GM12878 (cell line): Measurements from ENCODE around the gene PRKCE. TPM values are rescaled to one million over a fixed set of nuclear protein-coding genes. Genes with fewer than 3 reads are reported as not detected.
A peak's percentile ranks its signal among the peaks of the same experiment; 100 is the strongest.

Source experiments
- ATAC-seq: fragments of 200-7000 bp; cut with Tn5 transposase; 3 replicates; pipeline ENCODE4 v1.9.1; 2020; ENCODE audit warnings: mild to moderate bottlenecking, moderate library complexity
- BruUV-seq: library from RNA; stranded (reverse); fragments of 400-500 nt; replicated peaks from 2 replicates; lab custom pipeline; 2021; lab: Mats Ljungman, UMichigan
- CTCF ChIA-PET: fragments of 300-600 bp; sonication (Branson Sonifier 250); formaldehyde crosslinking; extraction: SDS; loops from one replicate; lab custom pipeline; 2021; ENCODE audit warnings: inconsistent platforms; lab: Yijun Ruan, JAX
- POLR2A ChIA-PET: fragments of 350-600 bp; formaldehyde crosslinking; extraction: SDS; loops from one replicate; lab custom pipeline; 2021; ENCODE audit warnings: inconsistent platforms; lab: Charles Lee
- RAD21 ChIA-PET: fragments of 300-600 bp; sonication (Branson Sonifier 250); formaldehyde crosslinking; loops from one replicate; lab custom pipeline; 2023; ENCODE audit warnings: antibody characterized with exemption; ENCODE audit not compliant: unreplicated experiment; lab: Charles Lee
- SMC1A ChIA-PET: fragments of 300-600 bp; sonication (Branson Sonifier 250); formaldehyde crosslinking; loops from one replicate; lab custom pipeline; 2023; ENCODE audit not compliant: unreplicated experiment, uncharacterized antibody; lab: Charles Lee
- DNase-seq: peaks from one replicate; pipeline ENCODE4 v3.0.0-alpha.2; 2011; ENCODE audit warnings: low read depth, low spot score
- FAIRE-seq: peaks from 3 replicates; lab custom pipeline; 2011; peaks lifted over from hg19 to GRCh38; lab: Jason Lieb, UNC
- H2AFZ ChIP-seq: 2 replicates; pipeline ENCODE4 v1.6.0; 2011; ENCODE audit warnings: low read depth, low read length, control low read depth; ENCODE audit not compliant: control insufficient read depth
- H3K27ac ChIP-seq: 2 replicates; pipeline ENCODE4 v1.5.1; 2011; ENCODE audit warnings: control low read depth; ENCODE audit not compliant: control insufficient read depth, insufficient read depth
- H3K27me3 ChIP-seq, 2 experiments: replicated peaks in 1 of 2; 2 replicates each; pipeline versions ENCODE4 v1.6.0 to v1.6.1; 2011; ENCODE audit warnings: low read length in 1 of 2; ENCODE audit not compliant: control insufficient read depth in 2 of 2, insufficient read depth in 2 of 2
- H3K36me3 ChIP-seq, 2 experiments: 2 replicates each; pipeline ENCODE4 v1.5.1; 2011; ENCODE audit warnings: low read length in 1 of 2; ENCODE audit not compliant: control insufficient read depth in 2 of 2, insufficient read depth in 2 of 2
- H3K4me1 ChIP-seq: 2 replicates; pipeline ENCODE4 v1.6.1; 2011; ENCODE audit warnings: mild to moderate bottlenecking, low read length, moderate library complexity, mixed read lengths; ENCODE audit not compliant: control insufficient read depth, insufficient read depth
- H3K4me2 ChIP-seq: 2 replicates; pipeline ENCODE4 v1.6.0; 2011; ENCODE audit warnings: control low read depth; ENCODE audit not compliant: control insufficient read depth, insufficient read depth
- H3K4me3 ChIP-seq: fragments of 200-600 bp; sonication (generic); 2 replicates; pipeline ENCODE4 v1.5.1; 2016
- H3K79me2 ChIP-seq: 2 replicates; pipeline ENCODE4 v1.6.0; 2011; ENCODE audit warnings: low read length; ENCODE audit not compliant: control insufficient read depth, insufficient read depth
- H3K9ac ChIP-seq: 2 replicates; pipeline ENCODE4 v1.8.0; 2011; ENCODE audit warnings: low read length, control low read depth, mixed read lengths; ENCODE audit not compliant: control insufficient read depth, insufficient read depth
- H3K9me3 ChIP-seq: replicated peaks from 3 replicates; pipeline ENCODE4 v1.5.1; 2011; ENCODE audit warnings: mild to moderate bottlenecking, low read length; ENCODE audit not compliant: control insufficient read depth, insufficient read depth
- H4K20me1 ChIP-seq: 2 replicates; pipeline ENCODE4 v1.6.0; 2011; ENCODE audit not compliant: control insufficient read depth, insufficient read depth
- HDGF ChIP-seq: fragments of 450-650 bp; IDR thresholded peaks from 2 replicates; pipeline ENCODE4 v1.6.1; 2016; ENCODE audit warnings: antibody characterized with exemption
- NFYB ChIP-seq: IDR thresholded peaks from 2 replicates; pipeline ENCODE4 v1.6.1; 2011; ENCODE audit warnings: low read depth, mild to moderate bottlenecking, low read length, improper control_type of control experiment, moderate library complexity; ENCODE audit not compliant: insufficient read depth
- PRDM15 ChIP-seq: fragments of 450-650 bp; formaldehyde crosslinking; IDR thresholded peaks from 2 replicates; pipeline ENCODE4 v1.4.0; 2020; ENCODE audit warnings: mild to moderate bottlenecking, moderate library complexity
- RUNX3 ChIP-seq: IDR thresholded peaks from 2 replicates; pipeline ENCODE4 v1.6.1; 2012; ENCODE audit warnings: low read length, inconsistent platforms
- SREBF1 ChIP-seq: IDR thresholded peaks from 2 replicates; pipeline ENCODE4 v1.6.1; 2012; ENCODE audit warnings: mild to moderate bottlenecking, low read length
- USF1 ChIP-seq: IDR thresholded peaks from 2 replicates; pipeline ENCODE4 v1.6.1; 2011; ENCODE audit warnings: borderline replicate concordance, low read depth, mild to moderate bottlenecking, moderate library complexity, mixed read lengths, low read length; ENCODE audit not compliant: insufficient read depth; ENCODE audit errors: extremely low read length
- ZNF217 ChIP-seq: fragments of 450-650 bp; IDR thresholded peaks from 2 replicates; pipeline ENCODE4 v1.6.1; 2017; ENCODE audit warnings: antibody characterized with exemption, mild to moderate bottlenecking
- WGBS: methylation state at CpG from one replicate; pipeline ENCODE4 v1.1.6; 2016; ENCODE audit warnings: low lambda C conversion rate; ENCODE audit not compliant: insufficient replicate concordance, insufficient coverage; ENCODE audit errors: missing lambda C conversion rate; 5-methylcytosine and 5-hydroxymethylcytosine counted together
- in situ Hi-C: fragments of 300-500 bp; cut with MboI; formaldehyde crosslinking; loops from 9 replicates; pipeline ENCODE4 v1.14.3; 2018; ENCODE audit warnings: mixed read lengths
- intact Hi-C: fragments of 100-400 bp; cut with micrococcal nuclease; formaldehyde crosslinking; loops from one replicate; pipeline ENCODE4 v1.14.2; 2022; ENCODE audit not compliant: unreplicated experiment
- polyA plus RNA-seq, 11 experiments: library from polyadenylated mRNA; depleted of rRNA in 4 of 11; unstranded in 6 of 11; stranded (reverse) in 5 of 11; fragments of >200 nt; fragmentation: Nextera tagmentation in 4 of 11; fragmentation: Illumina TruSeq in 1 of 11; extraction: Ambion mirVana in 4 of 11; extraction: Trizol in 1 of 11; gene quantifications; 1 replicate in 1 of 11; 2 replicates in 10 of 11; pipeline versions ENCODE4 v1.2.1 to v1.2.3, GENCODE V29; 2011 to 2016; ENCODE audit warnings: inconsistent platforms in 2 of 11, missing spikeins in 2 of 11, low read depth in 1 of 11
- total RNA-seq, 4 experiments: library from RNA; depleted of rRNA in 3 of 4; stranded (reverse); fragments of >200 nt in 3 of 4; fragmentation: Illumina TruSeq in 1 of 4; extraction: Trizol in 1 of 4; gene quantifications; 2 replicates each; pipeline versions ENCODE4 v1.2.1 to v1.2.3, GENCODE V29; 2013 to 2021

PRKCE gene
- total and polyA plus RNA-seq, 10 of the 15 experiments (the other 5 are each of a cell fraction or from before 2014, with no cell fraction given), result 2.6 to 28.2 (median 11.3) TPM

GRCh38 chr2:45640576-45640975, 10.9 kb upstream of the PRKCE start:
- no peaks in the 10 kb centered on the region; the same call in 1 of the 2 replicates for H3K4me1 ChIP-seq
- no peak overlapping the region for H3K9ac ChIP-seq
- H3K79me2 ChIP-seq, result no peaks in the 10 kb centered on the region
- no peaks in the 10 kb centered on the region; a peak in 1 of 4 replicates for H3K27me3 ChIP-seq
- ChIA-PET POLR2A (no interaction called here), SMC1A (interaction anchor here (0.7 to 4.0 kb wide), 2 partner anchors 9 to 296 kb away, joined by 4 to 16 read pairs; no protein-coding TSS in a partner anchor), RAD21 (no interaction called here), CTCF (interaction anchor here (1.5 kb wide), 1 partner anchor 138 kb away, joined by 4 read pairs; no protein-coding TSS in a partner anchor)
- no TSS peak for BruUV-seq
- intact Hi-C loops (loop anchor here (5.0 kb wide), 1 partner anchor 352 kb away; no protein-coding TSS in a partner anchor), in situ Hi-C loops (loop anchor here (25.0 kb wide), 1 partner anchor 722 kb away; no protein-coding TSS in a partner anchor)
- no peaks in the 10 kb centered on the region for H4K20me1 ChIP-seq
- H3K36me3 ChIP-seq, result no peaks in the 10 kb centered on the region
- ATAC-seq (no peak), DNase-seq (no peak), FAIRE-seq (no peak)
- H3K4me2 ChIP-seq, result no peak overlapping the region
- 11% methylated on average over 2 of the region's 2 CpGs for WGBS
- no peaks in the 10 kb centered on the region for H3K9me3 ChIP-seq
- H2AFZ ChIP-seq, result no peak overlapping the region
- H3K4me3 ChIP-seq, result no peak overlapping the region
- TF ChIP-seq USF1, result peak; percentile 21
- TF ChIP-seq NFYB, result peak; percentile 85
- no peak for TF ChIP-seq SREBF1
- no peak overlapping the region for H3K27ac ChIP-seq

GRCh38 chr2:45643095-45643494, 8.4 kb upstream of the PRKCE start:
- intact Hi-C loops, result loop anchor here (2.0 to 5.0 kb wide), 2 partner anchors 194 to 349 kb away; no protein-coding TSS in a partner anchor
- DNase-seq (no peak), ATAC-seq (peak; percentile 23), FAIRE-seq (no peak)
- Histone ChIP-seq H3K9ac (peak overlapping the region; percentile 42; the same call in 1 of the 2 replicates), H3K27me3 (no peaks in the 10 kb centered on the region; a peak in 1 of 4 replicates), H2AFZ (peak overlapping the region; percentile 51), H3K4me3 (peak overlapping the region; percentile 69; the same call in 1 of the 2 replicates), H3K9me3 (no peaks in the 10 kb centered on the region; the same call in 2 of the 3 replicates), H3K27ac (no peak overlapping the region), H3K4me2 (peak overlapping the region; percentile 92), H3K36me3 (no peaks in the 10 kb centered on the region), H4K20me1 (no peaks in the 10 kb centered on the region), H3K79me2 (no peaks in the 10 kb centered on the region), H3K4me1 (no peaks in the 10 kb centered on the region)
- no TSS peak for BruUV-seq
- CTCF ChIA-PET, result interaction anchor here (0.8 to 2.6 kb wide), 25 partner anchors 9 to 819 kb away, joined by 3 to 24 read pairs (median 4); no protein-coding TSS in a partner anchor
- POLR2A ChIA-PET, result interaction anchor here (0.6 kb wide), 1 partner anchor 12 kb away, joined by 3 read pairs; no protein-coding TSS in a partner anchor
- RAD21 ChIA-PET, result interaction anchor here (0.9 to 3.9 kb wide), 6 partner anchors 52 to 294 kb away, joined by 3 to 39 read pairs (median 6); no protein-coding TSS in a partner anchor
- in situ Hi-C loops, result loop anchor here (25.0 kb wide), 1 partner anchor 719 kb away; no protein-coding TSS in a partner anchor
- SMC1A ChIA-PET, result interaction anchor here (0.9 to 2.3 kb wide), 11 partner anchors 22 to 295 kb away, joined by 3 to 17 read pairs (median 5); no protein-coding TSS in a partner anchor
- 22% methylated on average over 11 of the region's 11 CpGs for WGBS
- no peak for TF ChIP-seq RUNX3
- TF ChIP-seq PRDM15 (CRISPR knock-in tag), result no peak
- TF ChIP-seq ZNF217, result no peak
- TF ChIP-seq HDGF, result no peak
